Measurements from ENCODE around the gene CNTN1.

CNTN1 gene

DNA sequence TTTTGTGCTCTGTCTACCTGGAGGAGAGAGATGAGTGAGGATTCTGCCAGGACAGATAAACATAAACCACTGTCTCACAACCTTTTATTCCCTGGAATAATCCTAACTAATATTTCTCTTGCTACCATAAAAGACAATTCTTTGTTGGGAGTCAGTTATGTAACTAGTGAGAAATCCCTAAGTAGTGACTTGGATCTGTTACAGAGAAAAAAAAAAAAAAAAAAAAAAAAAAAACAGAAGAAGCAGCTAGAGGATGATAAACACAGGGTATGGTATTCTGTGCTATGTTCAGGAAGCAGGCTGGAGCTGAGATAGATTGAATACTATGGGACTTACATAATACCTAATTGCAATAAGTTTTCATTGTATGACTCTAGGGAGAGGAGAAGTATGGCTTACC is 178.7 kb downstream of the CNTN1 start:
- DNase-seq: no peak

DNA sequence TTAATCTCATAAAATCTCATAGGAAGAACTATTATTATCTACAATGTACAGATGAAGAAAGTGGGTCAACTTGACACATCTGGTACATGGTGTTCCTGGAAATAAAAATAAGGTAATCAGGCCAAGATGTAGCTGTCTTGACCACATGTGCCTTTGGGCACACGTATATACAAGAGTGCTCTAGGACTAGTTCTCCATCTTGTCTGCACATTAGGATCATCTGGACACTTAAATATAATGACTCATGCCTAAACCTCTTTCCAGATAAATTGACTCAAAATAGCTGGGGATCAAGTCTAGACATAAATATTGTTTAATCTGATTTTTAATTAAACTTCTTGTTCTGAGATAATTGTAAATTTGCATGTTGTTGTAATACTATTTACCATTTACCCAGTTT is 182.6 kb downstream of the CNTN1 start:
- DNase-seq: no peak

GRCh38 chr12:40889329-40889728 is 197.1 kb downstream of the CNTN1 start:
- DNase-seq: no peak

DNA sequence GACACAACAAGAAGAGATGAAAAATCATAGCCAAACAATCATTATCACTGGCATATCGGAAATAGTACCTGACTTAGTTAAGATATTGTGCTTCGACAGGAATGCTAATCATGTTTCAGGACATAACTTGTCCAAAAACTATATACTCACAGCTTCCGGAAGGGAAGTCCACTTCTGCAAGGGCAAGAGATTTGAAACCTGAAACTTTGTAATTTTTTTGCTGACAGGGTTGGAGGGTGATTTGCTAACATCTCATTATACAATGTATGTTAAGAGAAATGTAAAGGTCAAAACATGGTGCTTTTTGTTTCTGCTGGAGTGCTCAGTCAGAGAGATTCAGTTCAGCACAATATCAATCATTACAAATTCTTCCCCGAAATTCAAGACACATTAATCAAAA is 200.3 kb downstream of the CNTN1 start:
- DNase-seq: no peak

- no peak for DNase-seq
Measured at GRCh38 chr12:40898505-40898904, 206.3 kb downstream of the CNTN1 start.

DNA sequence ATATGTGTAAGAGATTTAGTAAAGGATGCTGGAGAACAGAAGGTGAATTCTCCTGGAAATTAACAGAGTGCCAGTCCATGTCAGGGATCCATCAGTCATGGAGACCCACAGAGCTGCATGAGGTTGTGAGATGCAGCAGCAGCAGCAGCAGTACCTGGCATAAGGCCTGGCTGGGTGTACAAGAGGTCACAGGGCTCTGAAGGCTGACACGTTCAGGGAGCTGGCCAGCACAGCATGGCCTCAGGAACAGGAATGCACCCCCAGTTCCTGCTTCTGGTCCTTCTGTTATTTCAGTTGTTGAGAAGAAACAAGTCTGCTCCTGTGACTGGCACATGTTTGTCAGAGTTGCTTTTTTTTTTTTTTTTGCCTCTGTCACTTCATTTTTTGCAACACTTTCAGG is 210.8 kb downstream of the CNTN1 start:
- DNase-seq: no peak

- DNase-seq: no peak
Measured at GRCh38 chr12:40907115-40907527, 214.9 kb downstream of the CNTN1 start.

DNA sequence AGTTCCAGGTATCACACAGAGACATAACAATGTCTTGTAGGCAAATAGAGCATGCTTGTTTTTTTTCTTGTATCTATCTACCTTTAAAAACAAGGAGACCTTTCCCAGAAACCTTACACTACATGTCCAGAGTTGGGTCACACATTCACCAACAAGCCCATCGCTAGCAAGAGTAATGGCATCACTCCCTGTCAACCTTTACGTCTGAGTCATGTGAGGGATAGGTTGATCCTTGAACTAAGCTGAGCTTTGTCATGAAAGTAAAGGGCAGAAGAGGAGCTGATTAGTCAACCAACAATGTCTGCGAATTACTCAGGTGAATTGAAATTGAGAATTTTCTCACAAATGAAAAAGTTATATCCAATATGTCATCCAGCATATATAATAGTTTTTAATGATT is 219.4 kb downstream of the CNTN1 start:
- DNase-seq: no peak

- no peak for DNase-seq
Measured at GRCh38 chr12:40915172-40915571, 222.9 kb downstream of the CNTN1 start.

DNA sequence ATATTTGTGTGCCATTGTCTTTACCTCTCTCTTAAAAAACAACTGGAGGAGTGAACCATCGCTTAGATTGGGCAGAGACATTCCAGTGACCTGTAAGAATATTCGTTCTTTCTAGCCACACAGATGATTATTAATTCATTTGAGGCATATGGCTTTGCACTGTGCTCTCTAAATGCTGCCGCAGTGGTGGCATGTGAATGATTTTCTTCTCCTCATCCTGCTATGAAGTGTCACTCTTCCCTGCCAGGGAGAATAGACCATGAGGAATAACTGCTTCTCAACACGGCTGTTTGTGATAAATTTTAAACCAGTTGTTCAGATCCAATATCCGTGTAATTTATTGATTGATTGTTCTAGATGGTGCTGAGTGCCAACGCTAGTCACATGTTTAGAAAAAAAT is 225.3 kb downstream of the CNTN1 start:
- DNase-seq: no peak

- no peak for DNase-seq
Measured at GRCh38 chr12:40921563-40922163, 229.4 kb downstream of the CNTN1 start.

DNA sequence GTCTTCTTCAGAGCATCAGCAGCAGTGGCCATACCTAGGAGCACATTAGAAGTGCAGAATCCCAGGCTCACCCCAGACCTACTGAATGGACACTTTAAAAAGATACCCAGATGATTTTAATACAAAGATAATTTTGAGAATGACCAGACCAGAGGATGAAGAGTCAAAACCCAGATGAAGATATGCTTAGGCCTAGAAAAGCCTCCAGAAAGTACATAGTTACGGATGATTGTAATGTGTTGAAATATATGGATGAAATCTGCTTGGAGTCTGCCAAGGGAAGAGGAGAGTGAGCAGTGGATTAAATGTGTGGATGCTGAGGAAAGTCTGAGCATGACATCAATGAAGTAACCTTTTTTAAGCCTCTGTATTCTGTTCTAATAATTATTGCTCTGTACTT is 245.7 kb downstream of the CNTN1 start:
- no peak for DNase-seq

- no peak for DNase-seq
Measured at GRCh38 chr12:40942326-40942725, 250.1 kb downstream of the CNTN1 start.

DNA sequence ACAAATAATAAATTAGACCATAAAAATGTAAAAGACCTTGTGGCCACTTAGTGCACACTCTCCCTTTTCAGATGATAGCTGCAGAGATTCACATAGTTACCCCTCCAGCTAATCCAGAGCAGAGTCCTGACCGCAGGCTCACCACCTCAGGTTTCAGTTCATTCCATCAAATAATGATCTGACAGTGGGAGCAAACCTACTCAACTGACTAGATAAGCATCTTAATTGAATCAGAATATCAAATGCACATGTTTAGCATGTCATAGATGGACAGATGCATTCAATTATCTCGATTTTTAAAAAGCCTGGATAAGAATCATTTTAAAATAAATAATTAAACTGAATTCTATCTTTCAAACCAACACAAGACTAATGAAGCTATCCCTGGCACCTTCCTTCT is 253.5 kb downstream of the CNTN1 start:
- DNase-seq: no peak

- DNase-seq: peak; percentile 52
Measured at GRCh38 chr12:40946612-40947194, 254.5 kb downstream of the CNTN1 start.

DNA sequence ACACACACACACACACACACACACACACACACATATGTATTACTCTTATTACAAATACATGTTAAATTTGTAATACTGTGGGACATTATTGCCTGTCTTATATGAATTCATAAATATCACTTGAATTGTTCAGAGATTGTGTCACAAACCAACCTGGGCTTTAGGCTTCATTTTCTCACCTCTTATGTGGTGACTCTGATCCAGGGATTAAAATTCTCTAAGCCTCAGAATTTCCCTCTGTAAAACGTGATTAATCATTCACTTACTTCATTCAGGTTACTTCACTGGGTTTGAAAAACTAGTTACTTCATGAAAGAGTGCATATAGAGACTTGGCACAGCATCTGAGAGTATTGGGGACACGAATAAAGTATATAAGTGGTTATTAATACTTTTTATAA is 255.6 kb downstream of the CNTN1 start:
- DNase-seq: no peak

DNA sequence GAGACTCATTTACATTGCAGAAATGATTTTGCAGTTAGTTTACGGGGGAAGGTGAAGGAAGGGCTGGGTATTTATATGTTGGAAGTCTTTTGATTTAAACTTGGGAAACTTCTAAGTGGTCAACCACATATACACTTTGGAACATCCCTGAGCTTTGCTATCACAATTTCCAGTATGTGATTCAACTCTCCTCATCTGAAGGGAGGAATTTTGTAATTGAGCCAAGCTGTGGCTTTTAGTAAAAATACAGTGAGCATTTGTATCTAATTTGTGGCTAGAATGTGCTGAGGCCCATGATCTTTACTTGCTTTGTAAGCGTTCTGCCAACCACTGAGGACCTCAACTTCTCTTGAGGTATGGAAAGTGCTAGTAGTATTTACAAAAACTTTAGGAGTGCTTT is 260.8 kb downstream of the CNTN1 start:
- DNase-seq: no peak

DNA sequence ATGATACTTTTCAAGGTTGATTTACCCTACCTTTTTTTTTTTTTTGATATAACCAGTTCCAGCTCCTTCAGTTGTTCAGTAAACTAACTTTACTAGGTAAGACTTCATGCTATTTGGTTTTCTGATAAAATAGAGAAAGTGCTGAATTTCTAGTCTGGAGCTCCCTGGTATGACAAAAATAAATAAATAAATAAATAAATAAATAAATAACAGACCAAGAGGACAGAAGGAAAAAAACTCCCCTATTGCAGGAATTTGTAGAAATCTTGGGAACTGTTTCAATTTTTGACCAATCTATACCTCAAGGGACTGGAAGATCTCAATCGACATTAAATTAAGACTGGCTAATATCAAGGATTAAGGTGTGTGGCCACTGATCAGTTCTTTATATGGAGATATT is 265.2 kb downstream of the CNTN1 start:
- DNase-seq: no peak

DNA sequence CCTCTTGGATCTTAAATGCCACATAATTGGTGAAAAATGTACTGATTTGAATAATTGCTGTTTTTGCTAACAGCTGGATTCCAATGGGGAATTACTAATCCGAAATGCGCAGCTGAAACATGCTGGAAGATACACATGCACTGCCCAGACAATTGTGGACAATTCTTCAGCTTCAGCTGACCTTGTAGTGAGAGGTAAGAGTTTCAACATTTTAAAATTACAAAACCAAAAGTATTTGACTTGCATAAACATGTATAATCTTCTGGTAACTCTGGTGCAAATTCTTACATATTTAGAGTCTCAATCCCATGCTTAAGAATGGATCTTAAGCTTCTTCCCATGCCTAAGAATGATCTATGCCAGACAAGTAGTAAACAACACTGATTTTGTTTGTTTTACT is 266.8 kb downstream of the CNTN1 start:
- no peak for DNase-seq

GRCh38 chr12:40963751-40964150 is 271.5 kb downstream of the CNTN1 start:
- no peak for DNase-seq

- DNase-seq: no peak
Measured at GRCh38 chr12:40969796-40970195, 277.6 kb downstream of the CNTN1 start.

- peak; percentile 69 for DNase-seq
Measured at GRCh38 chr12:40970320-40970907, 278.2 kb downstream of the CNTN1 start.

- no peak for DNase-seq
Measured at GRCh38 chr12:40971911-40972310, 279.7 kb downstream of the CNTN1 start.

GRCh38 chr12:40976546-40976945 is 284.3 kb downstream of the CNTN1 start:
- no peak for DNase-seq

GRCh38 chr12:40980427-40980961 is 288.3 kb downstream of the CNTN1 start:
- no peak for DNase-seq

Measured in NCI-H748 treated with DMSO at 0.1 percent for 48 hours (cell line).